ENCODE results near the gene MAN1B1. TPM values are rescaled to one million over a fixed set of nuclear protein-coding genes. Genes with fewer than 3 reads are reported as not detected.

The MAN1B1 gene
- total RNA-seq, 1 experiment from 2014 or later = 46.5 TPM

DNA sequence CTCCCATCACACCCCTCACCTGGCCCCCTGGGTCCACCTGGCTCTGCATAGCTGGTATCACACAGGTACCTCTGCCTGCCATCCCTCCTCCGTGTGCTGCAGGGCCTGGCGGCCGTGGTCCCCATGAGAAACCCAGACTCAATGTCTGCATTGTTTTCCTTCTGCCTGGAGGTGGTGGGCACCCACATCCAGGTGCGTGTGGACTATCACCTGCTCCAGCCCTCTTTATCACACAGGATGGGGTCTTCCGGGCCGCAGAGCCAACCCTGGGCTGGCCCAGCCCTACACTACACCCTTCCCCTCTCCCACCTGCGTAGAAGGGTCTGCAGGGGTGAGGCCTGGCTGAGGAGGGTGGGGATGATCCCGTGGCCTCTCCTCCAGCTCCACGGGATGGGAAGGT lies 47.9 kb upstream of the MAN1B1 start:
- ChIA-PET CTCF (interaction anchor here (0.7 to 3.1 kb wide), 2 partner anchors 10 to 24 kb away, joined by 4 to 16 read pairs; no protein-coding TSS in a partner anchor), POLR2A (interaction anchor here (1.1 kb wide), 1 partner anchor 21 kb away, joined by 3 read pairs; no protein-coding TSS in a partner anchor)
- Mint-ChIP-seq H3K27me3 (ENCODE audit: insufficient read depth, unreplicated experiment) (no peaks in the 10 kb centered on the region), H3K36me3 (ENCODE audit: insufficient read depth, unreplicated experiment) (peaks cover 17% of the 10 kb centered on the region), H3K9me3 (ENCODE audit: unreplicated experiment) (no peaks in the 10 kb centered on the region), H3K4me3 (ENCODE audit: unreplicated experiment) (no peak overlapping the region), H3K27ac (ENCODE audit: low read depth, unreplicated experiment) (no peak overlapping the region), H3K4me1 (ENCODE audit: insufficient read depth, unreplicated experiment) (no peaks in the 10 kb centered on the region)
- intact Hi-C loops (cut with micrococcal nuclease) = no loop called here
- no TSS peak for BruUV-seq (replicated peaks)
- TF ChIP-seq, protein P1, sequence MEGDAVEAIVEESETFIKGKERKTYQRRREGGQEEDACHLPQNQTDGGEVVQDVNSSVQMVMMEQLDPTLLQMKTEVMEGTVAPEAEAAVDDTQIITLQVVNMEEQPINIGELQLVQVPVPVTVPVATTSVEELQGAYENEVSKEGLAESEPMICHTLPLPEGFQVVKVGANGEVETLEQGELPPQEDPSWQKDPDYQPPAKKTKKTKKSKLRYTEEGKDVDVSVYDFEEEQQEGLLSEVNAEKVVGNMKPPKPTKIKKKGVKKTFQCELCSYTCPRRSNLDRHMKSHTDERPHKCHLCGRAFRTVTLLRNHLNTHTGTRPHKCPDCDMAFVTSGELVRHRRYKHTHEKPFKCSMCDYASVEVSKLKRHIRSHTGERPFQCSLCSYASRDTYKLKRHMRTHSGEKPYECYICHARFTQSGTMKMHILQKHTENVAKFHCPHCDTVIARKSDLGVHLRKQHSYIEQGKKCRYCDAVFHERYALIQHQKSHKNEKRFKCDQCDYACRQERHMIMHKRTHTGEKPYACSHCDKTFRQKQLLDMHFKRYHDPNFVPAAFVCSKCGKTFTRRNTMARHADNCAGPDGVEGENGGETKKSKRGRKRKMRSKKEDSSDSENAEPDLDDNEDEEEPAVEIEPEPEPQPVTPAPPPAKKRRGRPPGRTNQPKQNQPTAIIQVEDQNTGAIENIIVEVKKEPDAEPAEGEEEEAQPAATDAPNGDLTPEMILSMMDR (IDR thresholded peaks at IDR 0.05; ENCODE audit: unreplicated experiment) = no peak
- no peak for DNase-seq (ENCODE audit: unreplicated experiment)

DNA sequence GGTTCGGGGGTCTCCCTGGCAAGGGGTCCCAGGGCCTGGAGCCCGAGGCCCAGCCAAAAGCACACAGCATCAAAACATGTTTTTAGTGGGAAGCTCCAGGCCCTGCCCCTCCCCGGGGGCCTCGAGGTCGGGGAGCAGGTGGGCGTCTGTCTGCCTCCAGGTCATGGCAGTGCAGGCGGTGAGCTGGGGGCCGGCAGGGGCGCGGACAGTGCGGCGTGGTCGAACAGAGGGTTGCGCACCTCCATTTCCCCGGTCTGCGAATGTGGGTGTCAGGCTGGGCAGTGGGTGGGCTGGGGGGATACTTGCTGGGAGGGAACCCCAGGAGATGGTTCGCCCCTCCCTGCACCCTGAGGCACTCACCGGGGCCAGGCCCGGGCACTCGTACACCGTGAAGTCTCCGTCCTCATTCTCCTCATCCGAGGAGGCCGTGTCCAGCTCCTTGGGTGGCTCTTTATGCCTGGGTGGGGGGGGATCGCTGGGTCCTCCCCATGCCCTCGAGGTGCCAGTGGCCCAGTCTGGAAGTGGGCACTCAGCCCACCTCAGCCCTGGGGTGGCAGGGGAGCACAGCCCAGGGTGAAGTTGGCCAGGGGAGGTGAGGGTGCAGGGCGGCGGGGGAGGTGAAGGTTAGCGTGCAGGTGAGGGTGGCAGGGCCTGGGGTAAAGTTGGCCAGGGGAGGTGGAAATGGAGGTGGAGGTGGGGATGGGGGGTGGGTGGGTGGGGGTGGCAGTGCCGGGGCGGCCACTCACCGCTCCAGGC lies 47.0 kb upstream of the MAN1B1 start:
- Mint-ChIP-seq H3K4me3 (ENCODE audit: unreplicated experiment) (no peak overlapping the region), H3K27me3 (ENCODE audit: insufficient read depth, unreplicated experiment) (no peaks in the 10 kb centered on the region), H3K27ac (ENCODE audit: low read depth, unreplicated experiment) (no peak overlapping the region), H3K36me3 (ENCODE audit: insufficient read depth, unreplicated experiment) (peaks cover 17% of the 10 kb centered on the region), H3K9me3 (ENCODE audit: unreplicated experiment) (no peaks in the 10 kb centered on the region), H3K4me1 (ENCODE audit: insufficient read depth, unreplicated experiment) (no peaks in the 10 kb centered on the region)
- TF ChIP-seq, protein P1 (IDR thresholded peaks at IDR 0.05; ENCODE audit: unreplicated experiment) = no peak
- TSS peak; percentile 60 for BruUV-seq (replicated peaks)
- DNase-seq (ENCODE audit: unreplicated experiment) = no peak
- POLR2A ChIA-PET = interaction anchor here (1.1 kb wide), 1 partner anchor 21 kb away, joined by 3 read pairs; no protein-coding TSS in a partner anchor
- intact Hi-C loops (cut with micrococcal nuclease) = loop anchor here (10.0 kb wide), 1 partner anchor 185 kb away; the partner anchor contains the start of genes CYSRT1, RNF208 and RNF224
- CTCF ChIA-PET = interaction anchor here (3.1 kb wide), 1 partner anchor 11 kb away, joined by 16 read pairs; no protein-coding TSS in a partner anchor

DNA sequence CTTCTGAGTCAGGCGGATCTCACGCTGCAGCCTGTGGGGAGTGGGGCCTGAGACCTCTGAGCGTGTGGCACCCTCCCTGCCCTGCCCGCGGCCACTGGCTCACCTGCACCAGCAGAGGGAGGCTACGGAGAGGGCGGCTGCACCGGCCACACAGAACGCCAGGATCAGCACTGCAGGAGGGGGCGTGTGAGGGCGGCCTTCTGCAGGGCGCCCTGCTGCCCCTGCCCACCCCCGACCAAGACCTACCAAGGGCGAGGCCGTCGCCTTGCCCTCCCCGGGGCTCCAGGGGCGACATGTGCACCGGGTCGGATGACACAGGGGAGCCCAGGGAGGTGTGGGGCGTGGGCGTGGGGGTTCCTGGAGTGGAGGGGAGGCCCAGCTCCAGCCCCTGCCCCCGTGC lies 46.2 kb upstream of the MAN1B1 start:
- H3K9me3 Mint-ChIP-seq (ENCODE audit: unreplicated experiment) = no peaks in the 10 kb centered on the region
- TF ChIP-seq, protein P1 (IDR thresholded peaks at IDR 0.05; ENCODE audit: unreplicated experiment) = no peak
- H3K36me3 Mint-ChIP-seq (ENCODE audit: insufficient read depth, unreplicated experiment) = peaks cover 17% of the 10 kb centered on the region
- no peak overlapping the region for H3K4me3 Mint-ChIP-seq (ENCODE audit: unreplicated experiment)
- no peak overlapping the region for H3K27ac Mint-ChIP-seq (ENCODE audit: low read depth, unreplicated experiment)
- DNase-seq (ENCODE audit: unreplicated experiment) = no peak
- ChIA-PET CTCF (no interaction called here), POLR2A (no interaction called here)
- intact Hi-C loops (cut with micrococcal nuclease) = loop anchor here (10.0 kb wide), 1 partner anchor 184 kb away; the partner anchor contains the start of genes CYSRT1, RNF208 and RNF224
- H3K27me3 Mint-ChIP-seq (ENCODE audit: insufficient read depth, unreplicated experiment) = no peaks in the 10 kb centered on the region
- no TSS peak for BruUV-seq (replicated peaks)
- H3K4me1 Mint-ChIP-seq (ENCODE audit: insufficient read depth, unreplicated experiment) = no peaks in the 10 kb centered on the region

DNA sequence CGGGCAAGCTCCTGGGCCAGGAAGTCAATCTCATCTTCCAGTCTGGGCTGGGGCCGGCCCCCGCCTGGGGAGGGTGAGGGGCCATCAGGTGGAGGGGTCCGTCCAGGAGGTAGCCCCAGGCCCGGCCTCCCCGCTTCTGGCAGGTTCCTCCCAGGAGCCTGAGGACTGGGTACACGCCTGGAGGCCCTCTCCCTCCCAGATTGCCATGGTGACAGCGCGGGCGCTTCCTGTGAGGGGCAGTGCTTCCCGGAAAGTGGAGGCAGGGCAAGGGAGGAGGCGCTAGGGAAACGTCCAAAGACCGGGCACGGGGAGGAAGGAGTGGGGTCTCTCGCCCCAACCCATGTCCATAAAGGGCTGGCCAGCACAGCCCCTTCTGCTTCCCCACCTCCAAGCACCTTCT lies 45.7 kb upstream of the MAN1B1 start:
- DNase-seq (ENCODE audit: unreplicated experiment) = no peak
- BruUV-seq (replicated peaks) = no TSS peak
- intact Hi-C loops (cut with micrococcal nuclease) = loop anchor here (10.0 kb wide), 1 partner anchor 184 kb away; the partner anchor contains the start of genes CYSRT1, RNF208 and RNF224
- CTCF ChIA-PET = no interaction called here
- H3K9me3 Mint-ChIP-seq (ENCODE audit: unreplicated experiment) = no peaks in the 10 kb centered on the region
- TF ChIP-seq, protein P1 (IDR thresholded peaks at IDR 0.05; ENCODE audit: unreplicated experiment) = no peak
- H3K36me3 Mint-ChIP-seq (ENCODE audit: insufficient read depth, unreplicated experiment) = peaks cover 17% of the 10 kb centered on the region
- no peak overlapping the region for H3K4me3 Mint-ChIP-seq (ENCODE audit: unreplicated experiment)
- H3K4me1 Mint-ChIP-seq (ENCODE audit: insufficient read depth, unreplicated experiment) = no peaks in the 10 kb centered on the region
- no peaks in the 10 kb centered on the region for H3K27me3 Mint-ChIP-seq (ENCODE audit: insufficient read depth, unreplicated experiment)
- H3K27ac Mint-ChIP-seq (ENCODE audit: low read depth, unreplicated experiment) = no peak overlapping the region
- POLR2A ChIA-PET = no interaction called here

Measured in MCF 10A (cell line).